Measurements from ENCODE around the gene MPDU1. TPM values are rescaled to one million over a fixed set of nuclear protein-coding genes. Genes with fewer than 3 reads are reported as not detected.
A peak's percentile ranks its signal among the peaks of the same experiment; 100 is the strongest.

MPDU1 gene
- total and polyA plus RNA-seq, 2 of the 13 experiments (the other 11 are each of a cell fraction or from before 2014, with no cell fraction given): 112 to 167 TPM

GRCh38 chr17:7627250-7628121 is 43.8 kb downstream of the MPDU1 start, which contains the start of gene SAT2 (continued):
- TF ChIP-seq ZNF121 (CRISPR knock-in tag; IDR thresholded peaks at IDR 0.05): no peak
- 0 out of 2 replicates have a peak, but pooled peaks have one; percentile 34 for TF ChIP-seq ISX (CRISPR knock-in tag; conservative IDR thresholded peaks at IDR 0.05)
- TF ChIP-seq BHLHE40 (IDR thresholded peaks at IDR 0.05; ENCODE audit: low read length): peak; percentile 59; the same call in 1 of the 2 replicates
- TF ChIP-seq ZBTB25 (CRISPR knock-in tag; IDR thresholded peaks at IDR 0.05): no peak; the same call in 1 of the 2 replicates
- no peak for TF ChIP-seq PHB2 (IDR thresholded peaks at IDR 0.05; ENCODE audit: partially characterized antibody)
- no peak for TF ChIP-seq RFXANK (CRISPR knock-in tag; IDR thresholded peaks at IDR 0.05)
- no peak for TF ChIP-seq ELK4 (CRISPR knock-in tag; IDR thresholded peaks at IDR 0.05; ENCODE audit: borderline replicate concordance)
- peak; percentile 82 for TF ChIP-seq HOXA3 (CRISPR knock-in tag; IDR thresholded peaks at IDR 0.05)
- no peak for TF ChIP-seq MIXL1 (CRISPR knock-in tag; IDR thresholded peaks at IDR 0.05)
- 0 out of 2 replicates have a peak, but pooled peaks have one; percentile 32 for TF ChIP-seq ZNF746 (CRISPR knock-in tag; IDR thresholded peaks at IDR 0.05)
- TF ChIP-seq ZBTB10 (CRISPR knock-in tag; IDR thresholded peaks at IDR 0.05; ENCODE audit: borderline replicate concordance): peak; percentile 79; the same call in 1 of the 2 replicates
- no peak for TF ChIP-seq GPN1 (CRISPR knock-in tag; IDR thresholded peaks at IDR 0.05; ENCODE audit: borderline replicate concordance)
- no peak for TF ChIP-seq SYNCRIP (IDR thresholded peaks at IDR 0.05; ENCODE audit: insufficient read depth, low read depth, low read length)
- 0 out of 2 replicates have a peak, but pooled peaks have one; percentile 44 for TF ChIP-seq ZNF605 (CRISPR knock-in tag; IDR thresholded peaks at IDR 0.05)
- TF ChIP-seq ZNF879 (CRISPR knock-in tag; IDR thresholded peaks at IDR 0.05): no peak
- TF ChIP-seq TBX2 (CRISPR knock-in tag; IDR thresholded peaks at IDR 0.05; ENCODE audit: borderline replicate concordance): no peak; the same call in 1 of the 2 replicates
- TF ChIP-seq ZNF574 (CRISPR knock-in tag; IDR thresholded peaks at IDR 0.05): peak; percentile 64
- peak; percentile 71 for TF ChIP-seq HDAC1 (CRISPR knock-in tag; IDR thresholded peaks at IDR 0.05)
- TF ChIP-seq ZNF570 (CRISPR knock-in tag; IDR thresholded peaks at IDR 0.05; ENCODE audit: borderline replicate concordance): no peak
- TF ChIP-seq ZNF124 (CRISPR knock-in tag; IDR thresholded peaks at IDR 0.05): no peak
- TF ChIP-seq ZKSCAN1 (IDR thresholded peaks at IDR 0.05; ENCODE audit: low read length): no peak
- TF ChIP-seq ZSCAN12 (CRISPR knock-in tag; IDR thresholded peaks at IDR 0.05): no peak
- TF ChIP-seq ELF1 (CRISPR knock-in tag; IDR thresholded peaks at IDR 0.05): no peak
- no peak for TF ChIP-seq ZNF644 (CRISPR knock-in tag; IDR thresholded peaks at IDR 0.05; ENCODE audit: low read depth)

All from HepG2 (cell line).